Caco-2 (cell line): ENCODE measurements around the gene OR11A1. TPM values are rescaled to one million over a fixed set of nuclear protein-coding genes. Genes with fewer than 3 reads are reported as not detected.

Source experiments
- BruUV-seq: library from RNA; stranded (reverse); fragments of 400-500 nt; replicated peaks from 2 replicates; lab custom pipeline; 2021; lab: Mats Ljungman, UMichigan
- CTCF ChIA-PET: fragments of 300-600 bp; sonication (Branson Sonifier 250); formaldehyde crosslinking; loops from one replicate; lab custom pipeline; 2022; ENCODE audit warnings: antibody characterized with exemption; lab: Charles Lee
- POLR2A ChIA-PET: fragments of 300-600 bp; sonication (Branson Sonifier 250); formaldehyde crosslinking; loops from one replicate; lab custom pipeline; 2022; ENCODE audit warnings: antibody characterized with exemption; lab: Charles Lee
- DNase-seq, 2 experiments: peaks; one replicate each; pipeline versions ENCODE4 v3.0.0 to v3.0.0-alpha.2; 2020 to 2022
- H3K27me3 ChIP-seq: replicated peaks from 2 replicates; pipeline ENCODE4 v1.6.0; 2011; ENCODE audit warnings: low read length; ENCODE audit not compliant: control insufficient read depth, insufficient read depth
- H3K36me3 ChIP-seq: 2 replicates; pipeline ENCODE4 v1.5.1; 2011; ENCODE audit warnings: low read length; ENCODE audit not compliant: control insufficient read depth, insufficient read depth
- H3K4me1 ChIP-seq: fragments of 250-450 bp; sonication (Bioruptor Pico); 2 replicates; pipeline ENCODE4 v1.5.1; 2020; ENCODE audit warnings: mild to moderate bottlenecking
- H3K4me3 ChIP-seq: 2 replicates; pipeline ENCODE4 v1.5.1; 2011; ENCODE audit warnings: low read depth, mild to moderate bottlenecking, control low read depth, low read length
- H3K9me3 ChIP-seq: fragments of 250-450 bp; sonication (Bioruptor Pico); 2 replicates; pipeline ENCODE4 v1.5.1; 2020; ENCODE audit warnings: mild to moderate bottlenecking, moderate library complexity
- H3K27ac Mint-ChIP-seq: one replicate; pipeline ENCODE4 v1.8.0; 2022; ENCODE audit warnings: mixed read lengths; ENCODE audit not compliant: unreplicated experiment
- H3K27me3 Mint-ChIP-seq: one replicate; pipeline ENCODE4 v1.8.0; 2022; ENCODE audit warnings: mixed read lengths; ENCODE audit not compliant: insufficient read depth, unreplicated experiment
- H3K36me3 Mint-ChIP-seq: one replicate; pipeline ENCODE4 v1.8.0; 2022; ENCODE audit warnings: mild to moderate bottlenecking, mixed read lengths; ENCODE audit not compliant: insufficient read depth, unreplicated experiment
- H3K4me1 Mint-ChIP-seq: one replicate; pipeline ENCODE4 v1.8.0; 2022; ENCODE audit warnings: low read depth, mixed read lengths; ENCODE audit not compliant: unreplicated experiment
- H3K4me3 Mint-ChIP-seq: one replicate; pipeline ENCODE4 v1.8.0; 2022; ENCODE audit warnings: mild to moderate bottlenecking, moderate library complexity, mixed read lengths; ENCODE audit not compliant: unreplicated experiment
- H3K9me3 Mint-ChIP-seq: one replicate; pipeline ENCODE4 v1.8.0; 2022; ENCODE audit warnings: mixed read lengths; ENCODE audit not compliant: unreplicated experiment
- intact Hi-C: fragments of 100-400 bp; cut with micrococcal nuclease; formaldehyde crosslinking; loops from one replicate; pipeline ENCODE4 v1.10.0; 2022; ENCODE audit not compliant: unreplicated experiment
- total RNA-seq: library from RNA; stranded (reverse); gene quantifications from 2 replicates; pipeline ENCODE4 v1.2.3, GENCODE V29; 2022
- TF ChIP-seq, protein P1 (sequence below), 2 experiments: fragments of 200-600 bp in 1 of 2; IDR thresholded peaks; 1 replicate in 1 of 2; 2 replicates in 1 of 2; pipeline versions ENCODE4 v1.5.1 to v1.8.0; 2011 to 2022; ENCODE audit warnings: antibody characterized with exemption in 1 of 2, control low read depth in 1 of 2, inconsistent platforms in 1 of 2, low read depth in 1 of 2, low read length in 1 of 2, mild to moderate bottlenecking in 1 of 2, moderate library complexity in 1 of 2; ENCODE audit not compliant: insufficient read depth in 1 of 2, severe bottlenecking in 1 of 2, unreplicated experiment in 1 of 2

The OR11A1 gene
- total RNA-seq, 1 experiment from 2014 or later, result not detected

DNA sequence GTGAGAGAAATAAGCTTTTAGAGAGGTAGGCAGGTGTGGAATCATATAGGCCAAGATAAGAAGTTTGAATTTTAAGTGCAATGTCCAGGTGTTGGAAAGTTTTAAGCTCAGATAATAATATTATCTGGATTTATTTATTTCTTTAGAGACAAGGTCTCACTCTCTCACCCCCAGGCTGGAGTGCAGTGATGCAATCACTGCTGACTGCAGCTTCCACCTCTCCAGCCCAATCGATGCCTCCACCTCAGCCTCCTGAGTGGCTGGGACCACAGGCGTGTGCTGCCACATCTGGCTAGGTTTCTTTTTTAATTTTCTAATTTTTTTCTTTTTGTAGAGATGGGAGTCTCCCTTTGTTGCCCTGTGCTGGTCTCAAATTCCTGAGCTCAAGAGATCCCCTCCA is 36.4 kb upstream of the OR11A1 start:
- Histone ChIP-seq H3K9me3 (no peaks in the 10 kb centered on the region), H3K4me3 (no peak overlapping the region), H3K4me1 (no peaks in the 10 kb centered on the region), H3K36me3 (no peaks in the 10 kb centered on the region), H3K27me3 (no peaks in the 10 kb centered on the region)
- H3K4me1 Mint-ChIP-seq, result no peaks in the 10 kb centered on the region
- H3K36me3 Mint-ChIP-seq, result no peaks in the 10 kb centered on the region
- ChIA-PET POLR2A (no interaction called here), CTCF (no interaction called here)
- intact Hi-C loops, result no loop called here
- no peak overlapping the region for H3K4me3 Mint-ChIP-seq
- TF ChIP-seq, protein P1, sequence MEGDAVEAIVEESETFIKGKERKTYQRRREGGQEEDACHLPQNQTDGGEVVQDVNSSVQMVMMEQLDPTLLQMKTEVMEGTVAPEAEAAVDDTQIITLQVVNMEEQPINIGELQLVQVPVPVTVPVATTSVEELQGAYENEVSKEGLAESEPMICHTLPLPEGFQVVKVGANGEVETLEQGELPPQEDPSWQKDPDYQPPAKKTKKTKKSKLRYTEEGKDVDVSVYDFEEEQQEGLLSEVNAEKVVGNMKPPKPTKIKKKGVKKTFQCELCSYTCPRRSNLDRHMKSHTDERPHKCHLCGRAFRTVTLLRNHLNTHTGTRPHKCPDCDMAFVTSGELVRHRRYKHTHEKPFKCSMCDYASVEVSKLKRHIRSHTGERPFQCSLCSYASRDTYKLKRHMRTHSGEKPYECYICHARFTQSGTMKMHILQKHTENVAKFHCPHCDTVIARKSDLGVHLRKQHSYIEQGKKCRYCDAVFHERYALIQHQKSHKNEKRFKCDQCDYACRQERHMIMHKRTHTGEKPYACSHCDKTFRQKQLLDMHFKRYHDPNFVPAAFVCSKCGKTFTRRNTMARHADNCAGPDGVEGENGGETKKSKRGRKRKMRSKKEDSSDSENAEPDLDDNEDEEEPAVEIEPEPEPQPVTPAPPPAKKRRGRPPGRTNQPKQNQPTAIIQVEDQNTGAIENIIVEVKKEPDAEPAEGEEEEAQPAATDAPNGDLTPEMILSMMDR (IDR thresholded peaks at IDR 0.05; ENCODE audit: insufficient read depth in 1 of 2, low read depth in 1 of 2, low read length in 1 of 2, severe bottlenecking in 1 of 2, unreplicated experiment in 1 of 2), result no peak
- peaks cover 16% of the 10 kb centered on the region for H3K27me3 Mint-ChIP-seq
- no peak for DNase-seq
- H3K9me3 Mint-ChIP-seq, result no peaks in the 10 kb centered on the region
- no peak overlapping the region for H3K27ac Mint-ChIP-seq
- no TSS peak for BruUV-seq

GRCh38 chr6:29491574-29491973 is 34.7 kb upstream of the OR11A1 start:
- Histone ChIP-seq H3K4me3 (no peak overlapping the region), H3K36me3 (no peaks in the 10 kb centered on the region), H3K4me1 (no peaks in the 10 kb centered on the region), H3K27me3 (no peaks in the 10 kb centered on the region), H3K9me3 (no peaks in the 10 kb centered on the region)
- H3K27me3 Mint-ChIP-seq, result peaks cover 11% of the 10 kb centered on the region
- CTCF ChIA-PET, result interaction anchor here (0.7 kb wide), 1 partner anchor 107 kb away, joined by 3 read pairs; no protein-coding TSS in a partner anchor
- BruUV-seq, result no TSS peak
- no peaks in the 10 kb centered on the region for H3K36me3 Mint-ChIP-seq
- no peak overlapping the region for H3K27ac Mint-ChIP-seq
- TF ChIP-seq, protein P1 (IDR thresholded peaks at IDR 0.05; ENCODE audit: insufficient read depth in 1 of 2, low read depth in 1 of 2, low read length in 1 of 2, severe bottlenecking in 1 of 2, unreplicated experiment in 1 of 2), result no peak
- no peaks in the 10 kb centered on the region for H3K9me3 Mint-ChIP-seq
- intact Hi-C loops, result no loop called here
- no peak for DNase-seq
- no peaks in the 10 kb centered on the region for H3K4me1 Mint-ChIP-seq
- POLR2A ChIA-PET, result no interaction called here
- H3K4me3 Mint-ChIP-seq, result no peak overlapping the region

GRCh38 chr6:29490552-29490951 is 33.7 kb upstream of the OR11A1 start:
- peaks cover 11% of the 10 kb centered on the region for H3K27me3 Mint-ChIP-seq
- no peaks in the 10 kb centered on the region for H3K9me3 Mint-ChIP-seq
- POLR2A ChIA-PET, result no interaction called here
- CTCF ChIA-PET, result no interaction called here
- no peaks in the 10 kb centered on the region for H3K4me1 Mint-ChIP-seq
- no peak overlapping the region for H3K4me3 Mint-ChIP-seq
- no peaks in the 10 kb centered on the region for H3K36me3 ChIP-seq
- H3K9me3 ChIP-seq, result no peaks in the 10 kb centered on the region
- no peak overlapping the region for H3K27ac Mint-ChIP-seq
- no peak for DNase-seq
- intact Hi-C loops, result no loop called here
- TF ChIP-seq, protein P1 (IDR thresholded peaks at IDR 0.05; ENCODE audit: insufficient read depth in 1 of 2, low read depth in 1 of 2, low read length in 1 of 2, severe bottlenecking in 1 of 2, unreplicated experiment in 1 of 2), result no peak
- no TSS peak for BruUV-seq
- H3K4me1 ChIP-seq, result no peaks in the 10 kb centered on the region
- no peak overlapping the region for H3K4me3 ChIP-seq
- H3K36me3 Mint-ChIP-seq, result no peaks in the 10 kb centered on the region
- H3K27me3 ChIP-seq, result no peaks in the 10 kb centered on the region
